GM23248 (cell line): ENCODE results near the gene PSMD5.

Source experiments
- EZH2 ChIP-seq: fragments of 200-600 bp; sonication (generic); IDR thresholded peaks from 2 replicates; pipeline ENCODE4 v1.6.1; 2018; ENCODE audit warnings: antibody characterized with exemption, mild to moderate bottlenecking; ENCODE audit not compliant: insufficient read depth, poor library complexity, severe bottlenecking
- EZH2phosphoT487 ChIP-seq: fragments of 200-600 bp; sonication (generic); IDR thresholded peaks from 2 replicates; pipeline ENCODE4 v1.6.1; 2018; ENCODE audit warnings: antibody characterized with exemption, moderate library complexity, mild to moderate bottlenecking, low read depth; ENCODE audit not compliant: insufficient read depth

GRCh38 chr9:120780367-120780766 lies 62.4 kb downstream of the PSMD5 start:
- TF ChIP-seq EZH2 (no peak), EZH2phosphoT487 (no peak)
